GM18520 (cell line): ENCODE measurements around the gene CRYBG1.
A peak's percentile ranks its signal among the peaks of the same experiment; 100 is the strongest.

Experiments used
- ATAC-seq: cut with Tn5 transposase; IDR thresholded peaks from one replicate; pipeline ENCODE4 v1.9.1; 2021; ENCODE audit not compliant: unreplicated experiment

CRYBG1 gene

GRCh38 chr6:106360410-106360988 is at the start of gene CRYBG1:
Gene CRYBG1, plus strand, starts transcription at chr6:106360717. Its CDS starts 192 bp downstream, at chr6:106360909.
- peak; percentile 56 for ATAC-seq

- ATAC-seq, result no peak
These were observed 44.6 kb upstream of the CRYBG1 start for GRCh38 chr6:106315765-106316374.

- no peak for ATAC-seq
These were observed 44.1 kb upstream of the CRYBG1 start for GRCh38 chr6:106316375-106316766.

- ATAC-seq, result no peak
These were observed 42.5 kb upstream of the CRYBG1 start for GRCh38 chr6:106318061-106318460.

GRCh38 chr6:106318851-106319250 is 41.7 kb upstream of the CRYBG1 start:
- ATAC-seq, result no peak

- ATAC-seq, result no peak
These were observed 38.6 kb upstream of the CRYBG1 start for GRCh38 chr6:106321940-106322339.

GRCh38 chr6:106324726-106325335 is 35.7 kb upstream of the CRYBG1 start:
- no peak for ATAC-seq

- ATAC-seq, result peak; percentile 89
These were observed 35.0 kb upstream of the CRYBG1 start, which contains the start of gene ATG5 for GRCh38 chr6:106325336-106326178. Gene ATG5, minus strand, starts transcription at chr6:106325760. Its CDS starts 9,552 bp downstream, at chr6:106316208.

GRCh38 chr6:106334646-106335448 is 25.7 kb upstream of the CRYBG1 start:
- ATAC-seq, result no peak

- peak; percentile 43 for ATAC-seq
These were observed 21.0 kb upstream of the CRYBG1 start for GRCh38 chr6:106339334-106340029.

GRCh38 chr6:106347219-106347618 is 13.3 kb upstream of the CRYBG1 start:
- ATAC-seq, result no peak

- ATAC-seq, result no peak
These were observed 4.1 kb upstream of the CRYBG1 start for GRCh38 chr6:106356378-106356777.

- ATAC-seq, result no peak
These were observed 533 bp upstream of the CRYBG1 start for GRCh38 chr6:106359959-106360409.

GRCh38 chr6:106360989-106361430 is 493 bp downstream of the CRYBG1 start:
- ATAC-seq, result no peak

GRCh38 chr6:106363401-106364138 is 3.1 kb downstream of the CRYBG1 start:
- ATAC-seq, result no peak

- no peak for ATAC-seq
These were observed 9.2 kb downstream of the CRYBG1 start for GRCh38 chr6:106369739-106370138.

GRCh38 chr6:106370639-106371038 is 10.1 kb downstream of the CRYBG1 start:
- ATAC-seq, result no peak

GRCh38 chr6:106372838-106373501 is 12.5 kb downstream of the CRYBG1 start:
- ATAC-seq, result no peak
